Hepatocyte (in vitro differentiated cells): ENCODE measurements around the gene NPAS4. TPM values are rescaled to one million over a fixed set of nuclear protein-coding genes. Genes with fewer than 3 reads are reported as not detected.
"Not testable (repeated sequence)": the region's sequence is repeated elsewhere in the genome, so short reads cannot be mapped to it uniquely, and the experiment has no call there.

Experiments used
- DNase-seq: peaks from one replicate; pipeline ENCODE4 v3.0.0-alpha.2; 2016; ENCODE audit warnings: low spot score
- H2AFZ ChIP-seq: fragments of 200-600 bp; sonication (generic); 2 replicates; pipeline ENCODE4 v1.6.0; 2016; ENCODE audit warnings: antibody characterized with exemption, mild to moderate bottlenecking
- H3K27ac ChIP-seq: fragments of 200-600 bp; sonication (generic); 2 replicates; pipeline ENCODE4 v1.5.1; 2016; ENCODE audit warnings: mild to moderate bottlenecking
- H3K27me3 ChIP-seq: fragments of 200-600 bp; sonication (generic); 2 replicates; pipeline ENCODE4 v1.6.1; 2016
- H3K36me3 ChIP-seq: fragments of 200-600 bp; sonication (generic); replicated peaks from 2 replicates; pipeline ENCODE4 v1.5.1; 2016; ENCODE audit warnings: low read depth; ENCODE audit not compliant: insufficient read depth
- H3K4me1 ChIP-seq: fragments of 200-600 bp; sonication (generic); 2 replicates; pipeline ENCODE4 v1.5.1; 2016; ENCODE audit warnings: mild to moderate bottlenecking, moderate library complexity; ENCODE audit not compliant: insufficient read depth
- H3K4me2 ChIP-seq: fragments of 200-600 bp; sonication (generic); 2 replicates; pipeline ENCODE4 v1.6.0; 2016
- H3K4me3 ChIP-seq: fragments of 200-600 bp; sonication (generic); 2 replicates; pipeline ENCODE4 v1.5.1; 2016; ENCODE audit warnings: mild to moderate bottlenecking
- H3K79me2 ChIP-seq: fragments of 200-600 bp; sonication (generic); 2 replicates; pipeline ENCODE4 v1.6.0; 2017; ENCODE audit warnings: mild to moderate bottlenecking
- H3K9me2 ChIP-seq: fragments of 200-600 bp; sonication (generic); replicated peaks from 2 replicates; pipeline ENCODE4 v1.6.0; 2017; ENCODE audit warnings: mild to moderate bottlenecking; ENCODE audit not compliant: insufficient read depth
- H3K9me3 ChIP-seq: fragments of 200-600 bp; sonication (generic); 2 replicates; pipeline ENCODE4 v1.5.1; 2016; ENCODE audit warnings: low read depth, mild to moderate bottlenecking
- H4K20me1 ChIP-seq: fragments of 200-600 bp; sonication (generic); 2 replicates; pipeline ENCODE4 v1.6.0; 2016; ENCODE audit warnings: mild to moderate bottlenecking; ENCODE audit not compliant: insufficient read depth, poor library complexity, severe bottlenecking
- CTCF ChIP-seq: fragments of 200-600 bp; sonication (generic); IDR thresholded peaks from 2 replicates; pipeline ENCODE4 v1.5.1; 2016; ENCODE audit warnings: antibody characterized with exemption, mild to moderate bottlenecking; ENCODE audit not compliant: poor library complexity
- EZH2 ChIP-seq: fragments of 200-600 bp; sonication (generic); IDR thresholded peaks from 2 replicates; pipeline ENCODE4 v1.6.1; 2016; ENCODE audit warnings: antibody characterized with exemption, mild to moderate bottlenecking, borderline replicate concordance
- EZH2phosphoT487 ChIP-seq: fragments of 200-600 bp; sonication (generic); IDR thresholded peaks from one replicate; pipeline ENCODE4 v1.6.1; 2018; ENCODE audit warnings: antibody characterized with exemption, mild to moderate bottlenecking, low read depth, moderate library complexity; ENCODE audit not compliant: unreplicated experiment, severe bottlenecking
- WGBS: methylation state at CpG from one replicate; pipeline ENCODE4 v1.1.6; 2016; ENCODE audit warnings: low lambda C conversion rate; ENCODE audit errors: missing lambda C conversion rate; 5-methylcytosine and 5-hydroxymethylcytosine counted together
- polyA plus RNA-seq: library from polyadenylated mRNA; unstranded; fragments of >200 nt; fragmentation: Nextera tagmentation; extraction: Ambion mirVana; gene quantifications from 2 replicates; pipeline ENCODE4 v1.2.1, GENCODE V29; 2016
- total RNA-seq: library from RNA; depleted of rRNA; stranded (reverse); fragments of >200 nt; gene quantifications from 2 replicates; pipeline ENCODE4 v1.2.3, GENCODE V29; 2014

Gene NPAS4
- 0.60 TPM in 1 of 2 replicates, not detected in the other for total RNA-seq
- 0.31 TPM in 1 of 2 replicates, not detected in the other for polyA plus RNA-seq

- Histone ChIP-seq H3K79me2 (no peaks in the 10 kb centered on the region), H3K9me3 (no peaks in the 10 kb centered on the region), H3K27me3 (peaks cover 31% of the 10 kb centered on the region), H2AFZ (no peak within 1 kb of the TSS), H4K20me1 (no peaks in the 10 kb centered on the region), H3K9me2 (no peaks in the 10 kb centered on the region), H3K27ac (no peak within 1 kb of the TSS), H3K4me3 (no peak within 1 kb of the TSS), H3K36me3 (no peaks in the 10 kb centered on the region), H3K4me2 (no peak within 1 kb of the TSS), H3K4me1 (no peaks in the 10 kb centered on the region)
- no peak for TF ChIP-seq EZH2phosphoT487
- TF ChIP-seq EZH2 = peak; percentile 67
- TF ChIP-seq CTCF = no peak
- 7% methylated on average over 46 of the region's 71 CpGs for WGBS
- no peak for DNase-seq
These were observed at the start of gene NPAS4 for GRCh38 chr11:66420671-66421476. Gene NPAS4 (plus strand): TSS chr11:66421035. CDS start chr11:66421180, 145 bp downstream.

GRCh38 chr11:66371627-66372415, 49.0 kb upstream of the NPAS4 start, which contains the start of gene SLC29A2:
Gene SLC29A2 (minus strand): TSS chr11:66371760. CDS start chr11:66371591, 169 bp downstream.
- no peak for TF ChIP-seq CTCF
- TF ChIP-seq EZH2phosphoT487 = no peak
- no peak for TF ChIP-seq EZH2
- Histone ChIP-seq H3K27ac (peak within 1 kb of the TSS; percentile 96), H3K4me2 (peak within 1 kb of the TSS; percentile 91), H4K20me1 (no peaks in the 10 kb centered on the region), H3K4me3 (peak within 1 kb of the TSS; percentile 87), H3K9me3 (no peaks in the 10 kb centered on the region), H2AFZ (peak within 1 kb of the TSS; percentile 67), H3K4me1 (peaks cover 16% of the 10 kb centered on the region), H3K79me2 (peaks cover 4% of the 10 kb centered on the region), H3K27me3 (no peaks in the 10 kb centered on the region), H3K9me2 (no peaks in the 10 kb centered on the region), H3K36me3 (no peaks in the 10 kb centered on the region)
- under 1% methylated on average over 30 of the region's 72 CpGs for WGBS
- peak; percentile 95 for DNase-seq

- no peaks in the 10 kb centered on the region for H3K9me2 ChIP-seq
- no peak overlapping the region for H3K27ac ChIP-seq
- no peak overlapping the region for H2AFZ ChIP-seq
- no peak overlapping the region for H3K4me3 ChIP-seq
- DNase-seq = no peak
- no peaks in the 10 kb centered on the region for H3K36me3 ChIP-seq
- no peaks in the 10 kb centered on the region for H4K20me1 ChIP-seq
- peaks cover 16% of the 10 kb centered on the region for H3K4me1 ChIP-seq
- no peaks in the 10 kb centered on the region for H3K9me3 ChIP-seq
- peaks cover 4% of the 10 kb centered on the region for H3K79me2 ChIP-seq
- WGBS = 78% methylated on average over 5 of the region's 5 CpGs
- no peaks in the 10 kb centered on the region for H3K27me3 ChIP-seq
- TF ChIP-seq EZH2phosphoT487 (no peak), CTCF (no peak), EZH2 (no peak)
- H3K4me2 ChIP-seq = no peak overlapping the region
These were observed 47.6 kb upstream of the NPAS4 start for GRCh38 chr11:66373265-66373664.

GRCh38 chr11:66373690-66374287, 47.0 kb upstream of the NPAS4 start:
- 81% methylated on average over 9 of the region's 9 CpGs for WGBS
- not testable (repeated sequence) for H3K9me3 ChIP-seq

GRCh38 chr11:66380264-66380663, 40.6 kb upstream of the NPAS4 start:
- not testable (repeated sequence) for H4K20me1 ChIP-seq, H3K4me3 ChIP-seq, H3K36me3 ChIP-seq, H3K27me3 ChIP-seq, H3K4me2 ChIP-seq, H3K27ac ChIP-seq, H3K4me1 ChIP-seq, DNase-seq, H3K79me2 ChIP-seq, H2AFZ ChIP-seq, H3K9me3 ChIP-seq, H3K9me2 ChIP-seq
- WGBS = 33% methylated on average over 7 of the region's 7 CpGs

More at GRCh38 chr11:66373690-66374287, 47.0 kb upstream of the NPAS4 start:
- H3K27ac ChIP-seq, H3K36me3 ChIP-seq, H3K9me2 ChIP-seq, H3K27me3 ChIP-seq, H3K4me2 ChIP-seq, H3K79me2 ChIP-seq, DNase-seq, H2AFZ ChIP-seq, H4K20me1 ChIP-seq, H3K4me3 ChIP-seq: not testable (repeated sequence)
- H3K4me1 ChIP-seq = peaks cover 16% of the 10 kb centered on the region
